CD14-positive monocyte (primary cell): Measurements from ENCODE around the gene ZFYVE21. TPM values are rescaled to one million over a fixed set of nuclear protein-coding genes. Genes with fewer than 3 reads are reported as not detected.

Experiments used
- DNase-seq, 3 donors: peaks; one replicate each; pipeline ENCODE4 v3.0.0-alpha.2; 2011 to 2022
- H2AFZ ChIP-seq: 2 replicates; pipeline ENCODE4 v1.6.0; 2012; ENCODE audit warnings: mild to moderate bottlenecking, low read depth, low read length, inconsistent platforms; ENCODE audit not compliant: insufficient read depth, poor library complexity, severe bottlenecking
- H3K27ac ChIP-seq, 2 donors: 1 replicate in 1 of 2; 2 replicates in 1 of 2; pipeline ENCODE4 v1.5.1; 2012 to 2013; ENCODE audit warnings: low read length in 2 of 2, control low read depth in 1 of 2, inconsistent platforms in 1 of 2, low read depth in 1 of 2, mild to moderate bottlenecking in 1 of 2
- H3K27me3 ChIP-seq, 2 donors: one replicate each; pipeline versions ENCODE4 v1.6.0 to v1.6.1; 2011 to 2013; ENCODE audit warnings: low read length in 2 of 2; ENCODE audit not compliant: control insufficient read depth in 2 of 2, insufficient read depth in 2 of 2
- H3K36me3 ChIP-seq, 2 donors: replicated peaks in 1 of 2; 1 replicate in 1 of 2; 2 replicates in 1 of 2; pipeline versions ENCODE4 v1.5.1 to v1.6.1; 2012 to 2013; ENCODE audit warnings: low read length in 2 of 2, control low read depth in 1 of 2, inconsistent platforms in 1 of 2, mild to moderate bottlenecking in 1 of 2; ENCODE audit not compliant: insufficient read depth in 2 of 2, control insufficient read depth in 1 of 2
- H3K4me1 ChIP-seq, 2 donors: 1 replicate in 1 of 2; 2 replicates in 1 of 2; pipeline versions ENCODE4 v1.5.1 to v1.6.1; 2012 to 2013; ENCODE audit warnings: low read length in 2 of 2, control low read depth in 1 of 2, inconsistent platforms in 1 of 2, mild to moderate bottlenecking in 1 of 2, moderate library complexity in 1 of 2; ENCODE audit not compliant: insufficient read depth in 2 of 2, control insufficient read depth in 1 of 2
- H3K4me2 ChIP-seq: replicated peaks from 2 replicates; pipeline ENCODE3; 2012; ENCODE audit warnings: low read length, moderate library complexity, mild to moderate bottlenecking; ENCODE audit not compliant: poor library complexity, severe bottlenecking; ENCODE audit errors: extremely low read depth
- H3K4me3 ChIP-seq, 3 experiments: fragments of 200-600 bp in 1 of 3; sonication (generic) in 1 of 3; replicated peaks in 1 of 3; 1 replicate in 2 of 3; 2 replicates in 1 of 3; pipeline ENCODE4 v1.5.1; 2011 to 2013; ENCODE audit warnings: low read length in 3 of 3, mild to moderate bottlenecking in 3 of 3, control low read depth in 2 of 3, low read depth in 2 of 3, inconsistent platforms in 1 of 3, moderate library complexity in 1 of 3
- H3K79me2 ChIP-seq: 2 replicates; pipeline ENCODE4 v1.6.0; 2012; ENCODE audit warnings: mild to moderate bottlenecking, control low read depth, inconsistent platforms, low read length, moderate library complexity; ENCODE audit not compliant: insufficient read depth
- H3K9ac ChIP-seq: 2 replicates; pipeline ENCODE4 v1.6.0; 2017; ENCODE audit warnings: low read length, mild to moderate bottlenecking; ENCODE audit not compliant: insufficient read depth, poor library complexity, severe bottlenecking
- H3K9me3 ChIP-seq, 2 donors: replicated peaks in 1 of 2; 1 replicate in 1 of 2; 2 replicates in 1 of 2; pipeline versions ENCODE4 v1.5.1 to v1.6.1; 2012 to 2013; ENCODE audit warnings: low read length in 2 of 2, control low read depth in 1 of 2; ENCODE audit not compliant: control insufficient read depth in 1 of 2, insufficient read depth in 1 of 2
- H4K20me1 ChIP-seq: 2 replicates; pipeline ENCODE4 v1.6.0; 2012; ENCODE audit warnings: mild to moderate bottlenecking, low read length, control low read depth, moderate library complexity; ENCODE audit not compliant: insufficient read depth
- H3K27ac Mint-ChIP-seq, 7 donors: one replicate each; pipeline ENCODE4 v1.8.0; 2020; ENCODE audit warnings: mild to moderate bottlenecking in 7 of 7, mixed read lengths in 7 of 7, moderate library complexity in 6 of 7, inconsistent platforms in 2 of 7
- H3K27me3 Mint-ChIP-seq, 3 donors: one replicate each; pipeline ENCODE4 v1.8.0; 2021 to 2022; ENCODE audit warnings: low read depth in 3 of 3, mild to moderate bottlenecking in 3 of 3, mixed read lengths in 3 of 3, moderate library complexity in 3 of 3, inconsistent platforms in 1 of 3
- H3K36me3 Mint-ChIP-seq, 2 donors: one replicate each; pipeline ENCODE4 v1.8.0; 2020; ENCODE audit warnings: mixed read lengths in 2 of 2, inconsistent platforms in 1 of 2, mild to moderate bottlenecking in 1 of 2
- H3K4me1 Mint-ChIP-seq: one replicate; pipeline ENCODE4 v1.8.0; 2020; ENCODE audit warnings: mild to moderate bottlenecking, mixed read lengths
- H3K4me3 Mint-ChIP-seq, 2 donors: one replicate each; pipeline ENCODE4 v1.8.0; 2020; ENCODE audit warnings: mild to moderate bottlenecking in 2 of 2, mixed read lengths in 2 of 2, moderate library complexity in 1 of 2
- H3K9me3 Mint-ChIP-seq, 7 donors: one replicate each; pipeline ENCODE4 v1.8.0; 2020 to 2022; ENCODE audit warnings: mixed read lengths in 7 of 7, mild to moderate bottlenecking in 6 of 7, moderate library complexity in 6 of 7, inconsistent platforms in 2 of 7
- WGBS: methylation state at CpG from one replicate; pipeline ENCODE4 v1.1.5; 2013; ENCODE audit warnings: missing lambda C conversion rate; ENCODE audit not compliant: insufficient coverage; 5-methylcytosine and 5-hydroxymethylcytosine counted together
- intact Hi-C, 2 donors: fragments of 100-400 bp; cut with micrococcal nuclease; formaldehyde crosslinking; loops; one replicate each; pipeline versions ENCODE4 v1.15.0 to v1.15.1; 2023
- polyA plus RNA-seq, 3 donors: library from polyadenylated mRNA; depleted of rRNA in 1 of 3; unstranded in 2 of 3; stranded (reverse) in 1 of 3; fragments of 300-500 nt in 2 of 3; fragments of >200 nt in 1 of 3; fragmentation: Illumina TruSeq in 2 of 3; gene quantifications; 1 replicate in 2 of 3; 2 replicates in 1 of 3; pipeline ENCODE4 v1.2.3, GENCODE V29; 2012 to 2021
- TF ChIP-seq, protein P1 (sequence below): fragments of 200-600 bp; IDR thresholded peaks from one replicate; pipeline ENCODE4 v1.8.0; 2022; ENCODE audit warnings: antibody characterized with exemption, mild to moderate bottlenecking

The ZFYVE21 gene
- polyA plus RNA-seq, 3 donors: 22.1 to 36.5 (median 33.1) TPM

- no peaks in the 10 kb centered on the region for H3K9me3 ChIP-seq
- DNase-seq: no peak
- Mint-ChIP-seq H3K4me1 (peaks cover 30% of the 10 kb centered on the region), H3K9me3 (no peaks in the 10 kb centered on the region), H3K27ac (peak overlapping the region in 2 of 7 donors; percentile 50 to 68), H3K4me3 (no peak overlapping the region), H3K27me3 (peaks cover 0 to 4% (median 1%) of the 10 kb centered on the region in 3 donors), H3K36me3 (peaks cover 33 to 64% of the 10 kb centered on the region in 2 donors)
- WGBS: 47% methylated on average over 12 of the region's 13 CpGs
- H3K27me3 ChIP-seq: no peaks in the 10 kb centered on the region
- no peak overlapping the region for H3K27ac ChIP-seq
- peaks cover 20% of the 10 kb centered on the region for H4K20me1 ChIP-seq
- H3K36me3 ChIP-seq: peaks cover 39 to 74% of the 10 kb centered on the region in 2 donors
- no peak overlapping the region for H2AFZ ChIP-seq
- H3K4me2 ChIP-seq: no peak overlapping the region
- H3K4me3 ChIP-seq: no peak overlapping the region
- TF ChIP-seq, protein P1, sequence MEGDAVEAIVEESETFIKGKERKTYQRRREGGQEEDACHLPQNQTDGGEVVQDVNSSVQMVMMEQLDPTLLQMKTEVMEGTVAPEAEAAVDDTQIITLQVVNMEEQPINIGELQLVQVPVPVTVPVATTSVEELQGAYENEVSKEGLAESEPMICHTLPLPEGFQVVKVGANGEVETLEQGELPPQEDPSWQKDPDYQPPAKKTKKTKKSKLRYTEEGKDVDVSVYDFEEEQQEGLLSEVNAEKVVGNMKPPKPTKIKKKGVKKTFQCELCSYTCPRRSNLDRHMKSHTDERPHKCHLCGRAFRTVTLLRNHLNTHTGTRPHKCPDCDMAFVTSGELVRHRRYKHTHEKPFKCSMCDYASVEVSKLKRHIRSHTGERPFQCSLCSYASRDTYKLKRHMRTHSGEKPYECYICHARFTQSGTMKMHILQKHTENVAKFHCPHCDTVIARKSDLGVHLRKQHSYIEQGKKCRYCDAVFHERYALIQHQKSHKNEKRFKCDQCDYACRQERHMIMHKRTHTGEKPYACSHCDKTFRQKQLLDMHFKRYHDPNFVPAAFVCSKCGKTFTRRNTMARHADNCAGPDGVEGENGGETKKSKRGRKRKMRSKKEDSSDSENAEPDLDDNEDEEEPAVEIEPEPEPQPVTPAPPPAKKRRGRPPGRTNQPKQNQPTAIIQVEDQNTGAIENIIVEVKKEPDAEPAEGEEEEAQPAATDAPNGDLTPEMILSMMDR: no peak
- H3K9ac ChIP-seq: no peak overlapping the region
- H3K79me2 ChIP-seq: no peaks in the 10 kb centered on the region
- peaks cover 5 to 9% of the 10 kb centered on the region in 2 donors for H3K4me1 ChIP-seq
- intact Hi-C loops: no loop called here
These were observed 10.9 kb upstream of the ZFYVE21 start for GRCh38 chr14:103704708-103705107.

DNA sequence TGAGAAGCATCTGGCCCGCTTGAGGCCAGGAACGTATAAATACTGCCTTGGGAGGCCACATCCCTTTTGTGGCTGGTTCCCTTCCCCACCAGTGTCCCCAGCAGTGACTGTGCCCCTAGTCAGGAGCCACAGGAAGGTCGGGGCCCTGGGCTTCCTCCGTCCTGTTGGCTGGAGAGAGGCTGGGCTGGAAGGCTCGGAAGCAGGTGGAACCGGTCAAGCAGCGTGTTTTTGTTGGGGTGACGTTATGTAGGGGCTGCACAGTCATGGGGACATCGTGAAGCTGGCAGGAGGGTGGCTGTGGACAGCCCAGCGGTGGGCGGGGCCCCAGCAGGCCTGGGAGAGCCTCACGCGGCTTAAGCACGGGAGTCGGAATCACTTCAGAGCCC, 10.5 kb upstream of the ZFYVE21 start:
- no peaks in the 10 kb centered on the region for H3K79me2 ChIP-seq
- H3K4me1 ChIP-seq: peaks cover 5 to 9% of the 10 kb centered on the region in 2 donors
- H3K27me3 Mint-ChIP-seq: peaks cover 0 to 4% (median 1%) of the 10 kb centered on the region in 3 donors
- no peaks in the 10 kb centered on the region for H3K27me3 ChIP-seq
- TF ChIP-seq, protein P1: no peak
- H3K36me3 ChIP-seq: peaks cover 35 to 70% of the 10 kb centered on the region in 2 donors
- no peak overlapping the region for H3K4me3 Mint-ChIP-seq
- intact Hi-C loops: no loop called here
- no peak overlapping the region for H3K9ac ChIP-seq
- peaks cover 30% of the 10 kb centered on the region for H3K4me1 Mint-ChIP-seq
- no peak overlapping the region for H3K4me2 ChIP-seq
- WGBS: 24% methylated on average over 14 of the region's 15 CpGs
- peak in 1 of 3 donors; percentile 19 for DNase-seq
- no peak overlapping the region for H2AFZ ChIP-seq
- peak overlapping the region in 1 of 7 donors; percentile 50 for H3K27ac Mint-ChIP-seq
- H3K9me3 ChIP-seq: no peaks in the 10 kb centered on the region
- H3K27ac ChIP-seq: no peak overlapping the region
- no peaks in the 10 kb centered on the region for H3K9me3 Mint-ChIP-seq
- no peak overlapping the region for H3K4me3 ChIP-seq
- peaks cover 16% of the 10 kb centered on the region for H4K20me1 ChIP-seq
- peaks cover 31 to 62% of the 10 kb centered on the region in 2 donors for H3K36me3 Mint-ChIP-seq
